GM23248 (cell line): ENCODE measurements around the gene FBXL4.
A peak's percentile ranks its signal among the peaks of the same experiment; 100 is the strongest.

Experiments used
- EZH2 ChIP-seq: fragments of 200-600 bp; sonication (generic); IDR thresholded peaks from 2 replicates; pipeline ENCODE4 v1.6.1; 2018; ENCODE audit warnings: antibody characterized with exemption, mild to moderate bottlenecking; ENCODE audit not compliant: insufficient read depth, poor library complexity, severe bottlenecking
- EZH2phosphoT487 ChIP-seq: fragments of 200-600 bp; sonication (generic); IDR thresholded peaks from 2 replicates; pipeline ENCODE4 v1.6.1; 2018; ENCODE audit warnings: antibody characterized with exemption, moderate library complexity, mild to moderate bottlenecking, low read depth; ENCODE audit not compliant: insufficient read depth

GRCh38 chr6:98832284-98833056 lies 115.3 kb downstream of the FBXL4 start:
- TF ChIP-seq EZH2 = peak; percentile 61
- TF ChIP-seq EZH2phosphoT487 = 0 out of 2 replicates have a peak, but pooled peaks have one; percentile 19
